Measurements from ENCODE around the gene KLF9. TPM values are rescaled to one million over a fixed set of nuclear protein-coding genes. Genes with fewer than 3 reads are reported as not detected.

KLF9 gene
- total and polyA plus RNA-seq, 9 of the 15 experiments (the other 6 are each of a cell fraction or from before 2014, with no cell fraction given) = 3.3 to 11.9 (median 6.9) TPM

DNA sequence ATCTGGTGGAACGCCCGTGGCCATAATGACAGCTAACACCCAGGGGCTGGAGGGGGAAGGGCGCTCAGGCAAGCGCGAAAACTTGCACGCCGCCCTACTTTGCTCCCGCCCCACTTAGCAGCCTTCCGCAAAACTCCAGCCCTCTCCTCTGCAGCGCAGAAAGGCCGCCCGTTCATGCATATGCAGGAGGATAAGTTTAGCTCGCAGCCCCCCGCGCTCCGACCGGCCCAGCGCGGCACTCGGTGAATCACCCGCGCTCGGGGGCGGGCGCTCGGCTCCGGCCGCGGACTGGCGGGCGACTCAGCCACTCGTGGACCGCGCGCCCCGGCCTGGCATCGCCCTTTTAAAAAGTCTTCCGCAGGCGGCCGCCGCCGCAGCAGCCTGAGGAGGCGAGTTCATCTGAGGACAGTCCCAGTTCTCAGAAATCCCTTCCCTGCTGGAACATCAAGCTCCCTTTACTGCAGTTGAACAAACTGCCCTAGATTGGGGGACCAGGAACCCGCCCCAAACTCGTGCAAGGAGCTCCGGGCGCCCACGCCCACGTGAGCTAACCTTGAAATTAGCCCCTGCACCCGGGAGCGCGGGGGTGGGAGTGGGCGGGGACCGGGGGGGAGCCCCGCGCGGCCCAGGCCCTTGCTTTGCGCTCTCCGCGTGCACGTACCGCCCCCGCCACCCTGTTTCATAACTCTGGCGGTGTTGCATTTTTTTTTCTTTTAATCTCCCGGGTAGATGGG, 4.5 kb upstream of the KLF9 start (continued):
- TF ChIP-seq ETV6 (IDR thresholded peaks at IDR 0.05; ENCODE audit: borderline replicate concordance in 1 of 2, low read depth in 2 of 2, low read length in 1 of 2) (peak in 1 of 2 experiments; percentile 22; a peak in 1 of 4 replicates), ETV6 (CRISPR knock-in tag; IDR thresholded peaks at IDR 0.05; ENCODE audit: borderline replicate concordance) (no peak), FOXK1 (CRISPR knock-in tag; IDR thresholded peaks at IDR 0.05; ENCODE audit: borderline replicate concordance) (0 out of 2 replicates have a peak, but pooled peaks have one; percentile 9), SMAD3 (CRISPR knock-in tag; conservative IDR thresholded peaks at IDR 0.05) (no peak), DIDO1 (tag; IDR thresholded peaks at IDR 0.05; ENCODE audit: low read depth) (no peak), CHD2 (IDR thresholded peaks at IDR 0.05; ENCODE audit: low read depth, low read length) (peak; percentile 7; the same call in 1 of the 2 replicates), RB1 (IDR thresholded peaks at IDR 0.05; ENCODE audit: low read depth) (peak; percentile 75; the same call in 1 of the 2 replicates), ZC3H8 (IDR thresholded peaks at IDR 0.05) (no peak), RBM14 (IDR thresholded peaks at IDR 0.05; ENCODE audit: borderline replicate concordance, insufficient read depth, low read depth, low read length) (no peak), FOXP1 (CRISPR knock-in tag; IDR thresholded peaks at IDR 0.05) (peak; percentile 82), GTF2A2 (tag; IDR thresholded peaks at IDR 0.05) (no peak), TBP (optimal IDR thresholded peaks at IDR 0.05; ENCODE audit: low read depth, low read length) (no peak), XRCC4 (IDR thresholded peaks at IDR 0.05; ENCODE audit: extremely low read depth, insufficient read depth, insufficient read length) (no peak), RNF219 (CRISPR knock-in tag; IDR thresholded peaks at IDR 0.05) (no peak), MIER1 (IDR thresholded peaks at IDR 0.05; ENCODE audit: low read depth) (no peak), SNAPC5 (CRISPR knock-in tag; IDR thresholded peaks at IDR 0.05) (no peak), ZBTB7A (IDR thresholded peaks at IDR 0.05; ENCODE audit: borderline replicate concordance, control insufficient read depth, low read depth, low read length) (peak; percentile 65; the same call in 1 of the 2 replicates), CHCHD3 (CRISPR knock-in tag; IDR thresholded peaks at IDR 0.05) (no peak), SMARCA5 (IDR thresholded peaks at IDR 0.05) (no peak), ZNF551 (CRISPR knock-in tag; IDR thresholded peaks at IDR 0.05) (no peak), ARHGAP35 (IDR thresholded peaks at IDR 0.05; ENCODE audit: partially characterized antibody) (no peak), CHD4 (IDR thresholded peaks at IDR 0.05; ENCODE audit: insufficient read depth, insufficient replicate concordance, low read depth, low read length, poor library complexity, severe bottlenecking) (no peak), TCF3 (CRISPR knock-in tag; IDR thresholded peaks at IDR 0.05) (no peak; the same call in 1 of the 2 replicates)
- TF ChIP-seq, protein P1, sequence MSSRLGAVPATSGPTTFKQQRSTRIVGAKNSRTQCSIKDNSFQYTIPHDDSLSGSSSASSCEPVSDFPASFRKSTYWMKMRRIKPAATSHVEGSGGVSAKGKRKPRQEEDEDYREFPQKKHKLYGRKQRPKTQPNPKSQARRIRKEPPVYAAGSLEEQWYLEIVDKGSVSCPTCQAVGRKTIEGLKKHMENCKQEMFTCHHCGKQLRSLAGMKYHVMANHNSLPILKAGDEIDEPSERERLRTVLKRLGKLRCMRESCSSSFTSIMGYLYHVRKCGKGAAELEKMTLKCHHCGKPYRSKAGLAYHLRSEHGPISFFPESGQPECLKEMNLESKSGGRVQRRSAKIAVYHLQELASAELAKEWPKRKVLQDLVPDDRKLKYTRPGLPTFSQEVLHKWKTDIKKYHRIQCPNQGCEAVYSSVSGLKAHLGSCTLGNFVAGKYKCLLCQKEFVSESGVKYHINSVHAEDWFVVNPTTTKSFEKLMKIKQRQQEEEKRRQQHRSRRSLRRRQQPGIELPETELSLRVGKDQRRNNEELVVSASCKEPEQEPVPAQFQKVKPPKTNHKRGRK (tag; IDR thresholded peaks at IDR 0.05) = no peak
- TF ChIP-seq, protein P2, sequence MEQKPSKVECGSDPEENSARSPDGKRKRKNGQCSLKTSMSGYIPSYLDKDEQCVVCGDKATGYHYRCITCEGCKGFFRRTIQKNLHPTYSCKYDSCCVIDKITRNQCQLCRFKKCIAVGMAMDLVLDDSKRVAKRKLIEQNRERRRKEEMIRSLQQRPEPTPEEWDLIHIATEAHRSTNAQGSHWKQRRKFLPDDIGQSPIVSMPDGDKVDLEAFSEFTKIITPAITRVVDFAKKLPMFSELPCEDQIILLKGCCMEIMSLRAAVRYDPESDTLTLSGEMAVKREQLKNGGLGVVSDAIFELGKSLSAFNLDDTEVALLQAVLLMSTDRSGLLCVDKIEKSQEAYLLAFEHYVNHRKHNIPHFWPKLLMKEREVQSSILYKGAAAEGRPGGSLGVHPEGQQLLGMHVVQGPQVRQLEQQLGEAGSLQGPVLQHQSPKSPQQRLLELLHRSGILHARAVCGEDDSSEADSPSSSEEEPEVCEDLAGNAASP (IDR thresholded peaks at IDR 0.05) = peak; percentile 99
